Activated naive CD4-positive, alpha-beta T cell treated with anti-CD3 and anti-CD28 coated beads for 36 hours (primary cell): Measurements from ENCODE around the gene CXCL16. TPM values are rescaled to one million over a fixed set of nuclear protein-coding genes. Genes with fewer than 3 reads are reported as not detected.
A peak's percentile ranks its signal among the peaks of the same experiment; 100 is the strongest.

ENCODE experiments used
- CTCF ChIA-PET: fragments of 350-600 bp; sonication (Branson Sonifier 250); formaldehyde crosslinking; loops from one replicate; lab custom pipeline; 2021; ENCODE audit warnings: antibody characterized with exemption; lab: Charles Lee
- DNase-seq: peaks from one replicate; pipeline ENCODE4 v3.0.0-alpha.2; 2020
- H3K27ac Mint-ChIP-seq: one replicate; pipeline ENCODE4 v1.8.0; 2021; ENCODE audit warnings: mild to moderate bottlenecking, mixed read lengths
- H3K27me3 Mint-ChIP-seq: one replicate; pipeline ENCODE4 v1.8.0; 2021; ENCODE audit warnings: low read depth, mixed read lengths
- H3K36me3 Mint-ChIP-seq: one replicate; pipeline ENCODE4 v1.8.0; 2021; ENCODE audit warnings: low read depth, mixed read lengths
- H3K4me1 Mint-ChIP-seq: one replicate; pipeline ENCODE4 v1.8.0; 2021; ENCODE audit warnings: low read depth, mixed read lengths
- H3K4me3 Mint-ChIP-seq: one replicate; pipeline ENCODE4 v1.8.0; 2021; ENCODE audit warnings: mild to moderate bottlenecking, moderate library complexity, mixed read lengths
- H3K9me3 Mint-ChIP-seq: one replicate; pipeline ENCODE4 v1.8.0; 2021; ENCODE audit warnings: mixed read lengths
- intact Hi-C: fragments of 100-400 bp; cut with micrococcal nuclease; formaldehyde crosslinking; loops from one replicate; pipeline ENCODE4 v1.15.1; 2023
- total RNA-seq, 2 experiments: library from RNA; stranded (reverse); gene quantifications; one replicate each; pipeline ENCODE4 v1.2.3, GENCODE V29; 2021

Gene CXCL16
- total RNA-seq, 2 experiments from 2014 or later = 2.0 to 2.3 TPM

DNA sequence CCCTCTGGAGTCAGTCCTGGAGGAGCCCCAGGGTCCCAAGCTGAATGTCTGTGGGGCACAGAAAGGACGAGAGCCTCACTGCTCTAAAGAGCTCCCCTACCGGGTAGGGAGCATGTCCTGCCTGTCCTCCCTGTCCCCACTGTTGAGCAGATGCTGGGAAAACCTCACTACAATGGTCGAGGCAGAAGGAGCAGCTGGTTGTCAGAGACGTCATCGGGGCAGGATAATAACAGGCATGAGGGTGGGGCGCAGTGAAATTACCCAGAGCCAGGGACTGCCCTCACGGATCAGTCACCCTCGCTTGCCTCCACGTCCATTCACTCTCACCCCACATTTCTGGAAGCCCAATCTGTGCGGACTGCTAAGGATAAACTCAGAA is 32.5 kb upstream of the CXCL16 start:
- Mint-ChIP-seq H3K36me3 (no peaks in the 10 kb centered on the region), H3K27ac (no peak overlapping the region), H3K4me3 (no peak overlapping the region), H3K9me3 (no peaks in the 10 kb centered on the region), H3K27me3 (no peaks in the 10 kb centered on the region), H3K4me1 (peaks cover 2% of the 10 kb centered on the region)
- no peak for DNase-seq
- CTCF ChIA-PET = interaction anchor here (0.6 kb wide), 1 partner anchor 203 kb away, joined by 5 read pairs; no protein-coding TSS in a partner anchor
- intact Hi-C loops = no loop called here

GRCh38 chr17:4771519-4772234 is 31.9 kb upstream of the CXCL16 start, which contains the start of gene TM4SF5:
TM4SF5 (plus strand) TSS chr17:4771886; CDS start chr17:4771923, 37 bp downstream.
- Mint-ChIP-seq H3K27ac (no peak within 1 kb of the TSS), H3K4me1 (peaks cover 2% of the 10 kb centered on the region)

DNA sequence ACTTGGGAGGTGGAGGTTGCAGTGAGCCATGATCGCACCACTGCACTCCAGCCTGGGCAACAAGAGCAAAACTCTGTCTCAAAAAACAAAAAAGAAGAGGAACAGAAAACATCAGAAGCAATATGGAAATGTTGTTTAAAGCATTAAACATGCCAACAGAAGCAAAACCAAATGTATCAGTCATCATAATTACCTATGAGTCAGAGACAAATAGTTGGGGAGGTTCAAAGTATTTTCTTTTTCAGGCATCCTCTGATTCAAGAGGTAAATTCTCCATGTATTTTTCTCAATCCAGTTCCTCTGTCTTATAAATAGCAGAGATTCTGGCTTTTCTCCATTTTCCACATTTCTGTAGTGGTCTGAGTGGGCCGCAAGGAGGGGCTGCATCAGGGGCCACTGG is 29.9 kb upstream of the CXCL16 start:
- peaks cover 2% of the 10 kb centered on the region for H3K4me1 Mint-ChIP-seq
- no peaks in the 10 kb centered on the region for H3K36me3 Mint-ChIP-seq
- H3K27ac Mint-ChIP-seq = no peak overlapping the region
- CTCF ChIA-PET = interaction anchor here (1.0 kb wide), 1 partner anchor 17 kb away, joined by 4 read pairs; no protein-coding TSS in a partner anchor
- intact Hi-C loops = no loop called here
- no peak overlapping the region for H3K4me3 Mint-ChIP-seq
- H3K9me3 Mint-ChIP-seq = no peaks in the 10 kb centered on the region
- H3K27me3 Mint-ChIP-seq = no peaks in the 10 kb centered on the region
- no peak for DNase-seq

More at GRCh38 chr17:4771519-4772234, 31.9 kb upstream of the CXCL16 start, which contains the start of gene TM4SF5:
- peak; percentile 21 for DNase-seq
- CTCF ChIA-PET = no interaction called here
- intact Hi-C loops = no loop called here
- Mint-ChIP-seq H3K27me3 (no peaks in the 10 kb centered on the region), H3K9me3 (no peaks in the 10 kb centered on the region), H3K4me3 (no peak within 1 kb of the TSS), H3K36me3 (no peaks in the 10 kb centered on the region)

GRCh38 chr17:4768298-4768697 is 28.6 kb upstream of the CXCL16 start:
- no peak for DNase-seq
- Mint-ChIP-seq H3K9me3 (no peaks in the 10 kb centered on the region), H3K27me3 (no peaks in the 10 kb centered on the region), H3K4me1 (peaks cover 2% of the 10 kb centered on the region), H3K4me3 (no peak overlapping the region), H3K36me3 (no peaks in the 10 kb centered on the region), H3K27ac (no peak overlapping the region)
- CTCF ChIA-PET = no interaction called here
- intact Hi-C loops = no loop called here

DNA sequence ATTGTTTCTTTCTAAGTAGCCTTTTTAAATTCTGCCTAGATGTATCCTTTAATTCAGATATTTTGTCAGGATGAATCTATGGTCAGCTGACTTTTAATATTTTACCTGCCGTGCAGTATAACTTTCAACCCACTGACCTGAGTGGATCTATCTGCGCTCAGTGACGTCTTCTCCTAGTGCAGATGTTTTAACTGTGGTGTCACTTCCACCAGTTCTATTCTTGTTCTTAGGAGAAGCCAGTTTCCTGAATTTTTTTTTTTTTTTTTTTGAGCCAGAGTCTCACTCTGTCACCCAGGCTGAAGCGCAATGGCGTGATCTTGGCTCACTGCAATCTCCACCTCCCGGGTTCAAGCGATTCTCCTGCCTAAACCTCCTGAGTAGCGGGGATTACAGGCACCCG is 27.0 kb upstream of the CXCL16 start:
- CTCF ChIA-PET = no interaction called here
- intact Hi-C loops = no loop called here
- Mint-ChIP-seq H3K4me1 (peaks cover 1% of the 10 kb centered on the region), H3K9me3 (no peaks in the 10 kb centered on the region), H3K36me3 (no peaks in the 10 kb centered on the region), H3K27me3 (no peaks in the 10 kb centered on the region), H3K27ac (no peak overlapping the region), H3K4me3 (no peak overlapping the region)
- no peak for DNase-seq

DNA sequence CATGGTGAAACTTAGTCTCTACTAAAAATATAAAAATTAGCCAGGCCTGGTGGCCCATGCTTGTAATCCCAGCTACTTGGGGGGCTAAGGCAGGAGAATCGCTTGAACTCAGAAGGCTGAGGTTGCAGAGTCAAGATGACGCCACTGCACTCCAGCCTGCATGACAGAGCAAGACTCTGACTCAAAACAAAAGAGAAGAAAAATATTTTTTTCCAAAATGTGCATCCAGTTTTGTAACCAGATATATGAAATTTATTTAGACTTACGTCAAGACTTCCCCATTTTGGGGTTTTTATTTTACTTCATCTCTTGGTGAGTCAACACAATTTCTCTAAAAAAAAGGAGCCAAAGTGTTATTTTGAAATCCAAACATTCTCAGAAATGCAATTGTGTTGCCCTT is 26.5 kb upstream of the CXCL16 start:
- CTCF ChIA-PET = interaction anchor here (0.6 to 0.7 kb wide), 2 partner anchors 10 to 19 kb away, joined by 3 read pairs; no protein-coding TSS in a partner anchor
- intact Hi-C loops = no loop called here
- no peaks in the 10 kb centered on the region for H3K27me3 Mint-ChIP-seq
- no peaks in the 10 kb centered on the region for H3K4me1 Mint-ChIP-seq
- no peak overlapping the region for H3K27ac Mint-ChIP-seq
- H3K9me3 Mint-ChIP-seq = no peaks in the 10 kb centered on the region
- no peaks in the 10 kb centered on the region for H3K36me3 Mint-ChIP-seq
- H3K4me3 Mint-ChIP-seq = no peak overlapping the region
- DNase-seq = no peak

DNA sequence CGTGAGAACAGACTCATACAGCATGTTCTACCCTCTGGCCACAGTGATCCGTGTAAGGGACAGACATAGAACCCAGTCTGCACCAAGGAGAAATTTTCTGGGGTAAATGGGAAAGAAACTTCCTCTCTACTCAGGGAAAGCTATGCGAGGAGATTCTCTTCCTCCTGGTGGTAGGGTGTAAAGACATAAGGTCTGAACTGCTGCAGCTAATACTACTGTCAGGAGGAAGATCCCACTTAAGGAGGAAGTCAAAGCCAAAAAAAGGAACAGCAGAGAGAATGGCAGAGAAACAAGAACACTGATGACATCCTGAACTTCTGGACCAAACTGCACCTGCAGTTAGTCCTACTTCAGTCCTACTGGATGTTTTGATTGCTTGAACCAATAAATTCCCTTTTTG is 24.9 kb upstream of the CXCL16 start:
- Mint-ChIP-seq H3K4me3 (no peak overlapping the region), H3K4me1 (no peaks in the 10 kb centered on the region), H3K9me3 (no peaks in the 10 kb centered on the region), H3K27ac (no peak overlapping the region), H3K36me3 (no peaks in the 10 kb centered on the region), H3K27me3 (peaks cover 3% of the 10 kb centered on the region)
- intact Hi-C loops = no loop called here
- CTCF ChIA-PET = no interaction called here
- no peak for DNase-seq

GRCh38 chr17:4759776-4760236 is 20.1 kb upstream of the CXCL16 start:
- no peaks in the 10 kb centered on the region for H3K36me3 Mint-ChIP-seq
- H3K4me3 Mint-ChIP-seq = no peak overlapping the region

DNA sequence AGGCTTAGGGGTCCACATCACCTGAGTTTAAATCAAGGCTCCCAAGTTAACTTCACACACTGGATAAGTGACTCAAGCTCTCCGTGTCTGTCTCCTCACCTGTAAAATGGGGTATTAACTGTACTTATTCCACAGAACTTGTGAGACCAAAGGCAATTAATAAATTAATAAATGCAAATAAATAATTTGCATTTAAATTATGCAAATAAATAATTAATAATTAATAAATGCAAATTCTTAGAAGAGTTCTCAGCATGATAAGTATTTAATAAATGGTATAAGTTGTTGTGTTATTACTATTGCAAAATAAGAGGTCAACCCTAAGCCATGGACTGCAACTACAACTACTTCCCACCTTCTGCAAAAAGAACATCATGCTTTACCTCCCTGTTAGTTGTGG is 13.7 kb upstream of the CXCL16 start:
- peaks cover 5% of the 10 kb centered on the region for H3K4me1 Mint-ChIP-seq
- H3K9me3 Mint-ChIP-seq = no peaks in the 10 kb centered on the region
- CTCF ChIA-PET = no interaction called here
- no peak for DNase-seq
- intact Hi-C loops = no loop called here
- H3K27ac Mint-ChIP-seq = no peak overlapping the region
- no peak overlapping the region for H3K4me3 Mint-ChIP-seq
- no peaks in the 10 kb centered on the region for H3K36me3 Mint-ChIP-seq
- no peaks in the 10 kb centered on the region for H3K27me3 Mint-ChIP-seq

More at GRCh38 chr17:4759776-4760236, 20.1 kb upstream of the CXCL16 start:
- CTCF ChIA-PET = no interaction called here
- no peak for DNase-seq
- Mint-ChIP-seq H3K27me3 (peaks cover 3% of the 10 kb centered on the region), H3K27ac (no peak overlapping the region), H3K9me3 (no peaks in the 10 kb centered on the region), H3K4me1 (no peaks in the 10 kb centered on the region)
- intact Hi-C loops = no loop called here

- Mint-ChIP-seq H3K4me3 (no peak overlapping the region), H3K27me3 (no peaks in the 10 kb centered on the region), H3K36me3 (no peaks in the 10 kb centered on the region), H3K9me3 (no peaks in the 10 kb centered on the region), H3K4me1 (peaks cover 14% of the 10 kb centered on the region), H3K27ac (no peak overlapping the region)
- DNase-seq = no peak
- CTCF ChIA-PET = no interaction called here
- intact Hi-C loops = no loop called here
Observed at GRCh38 chr17:4751932-4752331, 12.2 kb upstream of the CXCL16 start.

- intact Hi-C loops = no loop called here
- no peak for DNase-seq
- H3K27ac Mint-ChIP-seq = no peak overlapping the region
- no peaks in the 10 kb centered on the region for H3K27me3 Mint-ChIP-seq
- CTCF ChIA-PET = no interaction called here
- H3K4me1 Mint-ChIP-seq = peaks cover 17% of the 10 kb centered on the region
- no peak overlapping the region for H3K4me3 Mint-ChIP-seq
- H3K9me3 Mint-ChIP-seq = no peaks in the 10 kb centered on the region
- no peaks in the 10 kb centered on the region for H3K36me3 Mint-ChIP-seq
Observed at GRCh38 chr17:4750606-4751005, 10.9 kb upstream of the CXCL16 start.

DNA sequence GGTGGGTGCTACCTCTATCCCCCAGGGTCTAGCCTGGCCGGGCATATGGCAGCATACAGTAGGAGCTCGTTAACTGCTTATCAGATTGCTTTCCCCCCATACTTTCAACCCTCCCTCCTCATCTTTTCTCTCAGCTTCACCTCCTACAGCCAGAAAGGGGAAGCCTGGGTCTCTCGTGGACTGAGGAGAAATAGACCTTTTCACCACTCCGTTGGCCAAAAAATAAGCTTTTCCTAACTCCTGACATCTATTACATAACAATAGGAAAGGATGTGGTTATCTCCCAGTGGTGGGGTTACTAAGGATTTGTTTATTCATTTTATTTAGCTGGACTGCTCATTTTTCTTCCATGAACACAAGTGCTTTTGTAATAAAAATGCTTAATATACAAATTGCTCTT is 9.0 kb upstream of the CXCL16 start:
- intact Hi-C loops = no loop called here
- no peak for DNase-seq
- no peaks in the 10 kb centered on the region for H3K9me3 Mint-ChIP-seq
- no peaks in the 10 kb centered on the region for H3K36me3 Mint-ChIP-seq
- H3K4me1 Mint-ChIP-seq = peaks cover 21% of the 10 kb centered on the region
- peaks cover 2% of the 10 kb centered on the region for H3K27me3 Mint-ChIP-seq
- H3K4me3 Mint-ChIP-seq = no peak overlapping the region
- CTCF ChIA-PET = no interaction called here
- H3K27ac Mint-ChIP-seq = no peak overlapping the region

- CTCF ChIA-PET = no interaction called here
- intact Hi-C loops = no loop called here
- DNase-seq = peak; percentile 64
- Mint-ChIP-seq H3K4me1 (peaks cover 21% of the 10 kb centered on the region), H3K27ac (peak overlapping the region; percentile 20), H3K36me3 (no peaks in the 10 kb centered on the region), H3K27me3 (peaks cover 2% of the 10 kb centered on the region), H3K4me3 (peak overlapping the region; percentile 44), H3K9me3 (no peaks in the 10 kb centered on the region)
Observed at GRCh38 chr17:4747847-4748246, 8.1 kb upstream of the CXCL16 start.
